NCI-H187 (cell line): ENCODE measurements around the gene GPR146.
"Not testable (repeated sequence)": the region's sequence is repeated elsewhere in the genome, so short reads cannot be mapped to it uniquely, and the experiment has no call there.

Experiments
- DNase-seq, 2 experiments: peaks; one replicate each; lab custom pipeline; 2025; lab: John Stamatoyannopoulos, UW

GPR146 gene

DNA sequence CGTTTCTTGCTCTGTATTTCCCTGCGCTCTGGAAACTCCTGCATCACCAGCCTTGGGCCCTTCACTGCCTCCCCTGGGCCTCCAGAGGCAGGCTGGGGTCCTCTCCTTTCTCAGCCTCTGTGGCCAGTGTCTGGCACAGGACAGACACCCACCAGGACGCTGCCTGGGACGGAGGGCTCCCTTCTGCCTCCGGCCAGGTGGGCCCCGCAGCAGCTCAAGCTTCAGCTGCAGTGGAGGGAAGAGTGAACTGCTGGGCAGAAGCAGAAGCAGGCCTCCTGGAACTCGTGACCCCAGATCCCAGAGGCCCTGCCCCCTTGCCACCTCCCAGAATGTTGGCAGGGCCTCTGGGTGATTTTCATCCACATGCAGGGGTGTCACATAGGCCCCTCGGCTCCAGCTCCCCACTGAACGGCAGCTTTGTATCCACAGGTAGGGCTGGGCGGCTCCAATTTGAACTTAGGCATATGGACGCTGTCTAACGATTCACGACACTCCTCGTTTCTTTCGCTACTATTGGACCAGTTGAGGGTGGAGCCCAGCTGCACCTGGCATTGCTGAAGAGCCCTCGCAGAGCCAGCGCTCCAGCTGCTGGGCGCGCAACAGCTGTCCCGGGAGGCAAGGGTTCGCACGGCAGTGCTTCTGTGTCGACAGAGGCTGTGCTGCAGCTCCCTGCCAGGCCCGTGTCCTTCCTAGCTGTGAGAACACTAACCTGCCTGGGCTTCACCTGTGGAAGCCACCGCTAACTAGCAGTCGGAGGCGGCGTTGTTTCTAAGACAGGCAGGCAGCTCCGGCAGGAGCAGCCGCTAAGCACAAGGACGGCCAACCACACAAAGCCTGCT lies 18.4 kb upstream of the GPR146 start:
- DNase-seq, result peak; percentile 79 to 84

DNA sequence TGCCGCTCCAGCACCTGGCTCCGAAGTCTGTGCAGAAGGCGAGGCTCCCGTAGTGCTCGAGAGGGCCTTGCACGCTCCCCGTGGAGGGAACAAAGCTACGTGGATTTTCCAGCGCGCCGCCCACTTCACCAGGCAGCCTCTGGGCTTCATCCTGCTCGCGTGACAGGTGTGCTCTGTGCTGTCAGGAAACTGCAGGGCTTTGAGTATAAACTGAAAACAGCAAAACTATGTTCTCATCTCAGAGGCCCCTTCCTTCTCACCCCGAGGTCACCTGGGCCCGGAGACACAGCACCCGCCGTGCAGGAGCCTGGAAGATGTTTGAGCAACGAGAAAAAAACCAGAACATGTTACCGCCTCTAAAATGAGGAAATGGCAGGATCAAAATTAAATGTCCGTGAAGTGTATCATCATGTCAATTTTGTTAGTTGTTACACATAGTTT lies 17.6 kb upstream of the GPR146 start:
- DNase-seq, result peak in 1 of 2 experiments; percentile 30

DNA sequence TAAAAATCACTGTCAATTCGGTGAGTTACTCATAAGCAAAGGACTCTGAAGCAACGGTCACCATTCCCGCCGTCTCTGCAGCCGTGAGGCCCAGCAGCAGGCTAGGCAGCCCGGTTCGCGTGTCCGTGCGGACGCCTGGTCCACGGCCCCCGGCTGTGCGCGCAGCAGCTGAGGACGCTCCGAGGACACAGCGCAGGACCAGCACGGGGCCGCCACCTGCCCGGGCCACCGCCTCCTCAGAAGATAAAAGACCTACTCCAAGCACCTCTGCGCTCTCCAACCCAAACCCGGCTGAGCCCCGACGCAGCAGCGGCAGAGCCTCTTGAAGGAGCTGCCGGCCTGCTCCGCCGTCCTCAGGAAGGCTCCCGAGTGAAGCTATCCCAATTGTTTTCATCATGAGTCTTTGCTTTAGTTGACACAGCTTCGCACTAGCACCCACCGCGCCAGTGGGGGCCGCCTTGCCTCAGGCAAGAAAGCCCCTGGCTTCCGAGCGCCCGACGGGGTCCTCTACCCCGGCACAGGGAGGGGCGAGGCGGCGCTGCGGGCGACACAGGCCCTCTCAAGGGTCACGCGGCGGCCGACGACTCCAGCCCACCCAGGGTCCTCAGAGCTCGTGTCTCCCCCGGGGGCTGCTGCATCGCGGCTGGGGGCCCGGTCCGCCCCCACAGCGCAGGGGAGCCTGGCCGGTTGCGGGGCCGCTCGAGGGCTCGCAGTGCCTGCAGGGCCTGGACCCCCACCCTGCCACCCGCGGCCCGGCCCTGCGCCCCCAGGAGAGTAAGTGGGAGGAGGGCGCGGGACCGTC lies 16.9 kb upstream of the GPR146 start:
- DNase-seq, result no peak

DNA sequence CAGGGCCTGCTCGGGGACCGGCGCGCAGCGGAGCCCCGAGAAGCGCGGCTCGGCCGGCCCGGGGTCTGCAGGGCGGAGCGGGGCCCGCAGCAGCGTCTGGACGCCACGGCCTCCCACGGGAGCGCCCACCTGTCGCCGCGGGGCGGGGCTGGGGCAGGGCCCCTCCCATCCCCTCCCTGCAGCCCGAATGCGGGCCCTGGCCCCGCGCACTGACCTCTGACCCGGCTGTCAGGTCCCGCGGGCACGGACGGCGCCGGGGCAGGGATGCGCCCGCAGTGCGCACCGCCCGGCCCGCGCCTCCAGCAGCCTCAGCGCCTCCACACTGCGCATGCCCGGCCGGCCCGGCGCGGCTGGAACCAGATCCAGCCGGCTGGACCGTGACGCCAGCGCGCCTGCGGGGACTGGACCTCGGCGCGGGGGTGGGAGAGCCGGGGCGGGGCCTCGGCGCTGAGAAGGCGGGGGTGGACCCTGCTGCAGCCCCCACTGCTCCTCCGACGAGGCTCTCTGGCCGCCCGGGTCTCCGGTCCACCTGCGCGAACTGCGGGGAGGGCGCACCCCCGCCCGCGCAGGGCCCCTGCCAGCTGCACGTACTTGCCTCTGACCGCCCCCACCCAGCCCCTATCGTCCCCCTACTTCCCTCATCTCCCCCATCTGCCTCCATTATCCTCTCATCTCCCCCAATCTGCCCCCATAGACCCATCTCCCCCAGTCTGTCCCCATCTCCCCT lies 16.1 kb upstream of the GPR146 start:
- peak; percentile 58 to 82 for DNase-seq

DNA sequence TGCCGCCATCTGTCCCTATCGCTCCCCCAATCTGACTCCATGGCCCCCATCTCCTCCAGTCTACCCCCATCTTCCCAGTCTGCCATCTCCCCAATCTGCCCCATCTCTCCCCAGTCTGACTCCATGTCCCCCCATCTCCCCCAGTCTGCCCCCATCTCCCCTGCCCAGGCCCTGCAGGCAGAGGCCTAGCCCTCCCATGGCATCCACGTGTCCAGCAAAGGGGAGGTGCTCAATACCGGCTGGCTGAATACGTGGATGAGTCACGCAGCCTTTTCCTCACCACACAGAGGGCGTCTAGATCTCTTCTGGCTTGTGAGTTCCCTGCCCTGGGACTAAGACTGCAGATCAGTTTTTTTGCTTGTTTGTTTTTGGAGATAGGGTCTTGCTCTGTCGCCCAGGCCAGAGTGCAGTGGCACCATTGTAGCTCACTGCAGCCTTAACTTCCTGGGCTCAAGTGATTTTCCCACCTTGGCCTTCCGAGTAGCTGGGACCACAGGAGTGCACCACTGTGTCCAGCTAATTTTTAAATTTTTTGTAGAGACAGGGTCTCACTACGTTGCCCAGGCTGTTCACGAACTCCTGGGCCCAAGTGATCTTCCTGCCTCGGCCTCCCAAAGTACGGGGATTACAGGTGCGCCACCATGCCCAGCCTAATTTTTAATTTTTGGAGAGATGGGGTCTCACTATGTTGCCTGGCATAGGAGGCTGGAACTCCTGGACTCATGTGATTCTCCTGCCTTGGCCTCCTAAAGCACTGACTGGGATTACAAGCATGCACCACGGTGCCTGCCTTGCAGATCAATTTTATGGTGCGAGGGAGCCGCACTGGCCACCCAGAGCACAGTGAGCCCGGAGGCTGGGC lies 15.3 kb upstream of the GPR146 start:
- no peak for DNase-seq

DNA sequence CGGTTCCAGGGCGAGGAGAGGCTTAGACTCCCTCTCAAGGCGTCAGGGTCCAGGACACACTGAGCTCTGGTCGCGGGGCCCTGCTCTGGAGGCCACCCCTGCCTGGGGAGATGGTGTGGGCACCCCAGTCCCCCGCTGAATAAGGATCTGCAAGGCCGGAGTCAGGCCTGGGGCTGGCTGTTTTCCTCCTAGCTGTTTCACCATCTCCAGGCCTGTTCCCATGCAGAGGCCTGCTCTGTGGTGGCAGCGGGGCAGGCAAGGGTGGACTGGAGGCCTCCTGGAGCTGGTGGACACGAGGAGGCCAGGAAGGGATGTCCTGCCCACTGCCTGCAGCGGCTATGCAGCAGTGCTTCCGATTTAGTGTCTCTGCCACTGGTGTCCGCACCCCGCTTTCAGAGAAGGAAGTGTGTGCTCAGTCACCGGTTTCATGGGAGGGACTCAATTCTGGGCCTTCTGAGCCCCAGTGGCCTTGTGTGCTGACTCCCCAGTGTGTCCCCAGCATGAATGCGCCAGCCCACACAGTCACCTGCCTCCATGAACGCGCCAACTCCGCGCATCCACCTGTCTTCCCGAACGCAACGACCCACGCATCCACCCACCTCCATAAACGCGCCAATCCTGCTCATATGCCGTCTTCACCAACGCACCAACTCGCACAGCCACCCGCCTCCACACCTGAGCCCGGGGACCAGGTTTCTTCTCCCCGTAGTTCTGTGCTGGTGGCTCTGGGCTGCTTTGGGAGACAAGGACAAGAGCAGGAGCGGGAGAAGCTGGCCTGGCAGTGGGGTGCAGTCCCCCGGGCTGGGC lies 14.5 kb upstream of the GPR146 start:
- DNase-seq, result no peak

DNA sequence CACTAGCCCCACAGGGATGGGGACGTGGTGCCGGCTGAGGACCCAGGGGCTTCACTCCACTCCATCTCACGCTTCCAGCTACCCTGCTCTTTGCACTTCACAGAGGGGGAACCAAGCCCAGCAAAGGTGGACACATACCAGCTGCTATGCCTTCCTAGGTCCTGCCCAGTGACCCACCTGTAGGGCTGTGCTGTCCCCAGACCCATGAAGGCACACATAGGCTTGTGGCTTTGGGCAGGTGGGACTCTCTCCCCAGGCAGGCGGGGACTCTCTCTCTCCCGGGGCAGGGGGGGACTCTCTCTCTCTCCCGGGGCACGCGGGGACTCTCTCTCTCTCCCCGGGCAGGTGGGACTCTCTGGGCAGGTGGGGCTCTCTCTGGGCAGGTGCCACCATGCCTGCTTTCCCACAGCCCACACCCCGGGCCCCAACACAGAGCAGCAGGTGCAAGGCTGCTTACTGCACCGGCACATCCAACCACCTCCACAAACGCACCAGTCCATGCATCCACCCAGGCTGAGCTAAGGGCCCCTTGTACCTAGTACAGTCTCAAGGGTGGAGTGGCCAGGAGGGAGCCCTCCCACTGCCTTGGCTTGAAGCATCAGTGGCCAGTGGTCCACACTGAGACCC lies 13.8 kb upstream of the GPR146 start:
- peak in 1 of 2 experiments; percentile 42 for DNase-seq

DNA sequence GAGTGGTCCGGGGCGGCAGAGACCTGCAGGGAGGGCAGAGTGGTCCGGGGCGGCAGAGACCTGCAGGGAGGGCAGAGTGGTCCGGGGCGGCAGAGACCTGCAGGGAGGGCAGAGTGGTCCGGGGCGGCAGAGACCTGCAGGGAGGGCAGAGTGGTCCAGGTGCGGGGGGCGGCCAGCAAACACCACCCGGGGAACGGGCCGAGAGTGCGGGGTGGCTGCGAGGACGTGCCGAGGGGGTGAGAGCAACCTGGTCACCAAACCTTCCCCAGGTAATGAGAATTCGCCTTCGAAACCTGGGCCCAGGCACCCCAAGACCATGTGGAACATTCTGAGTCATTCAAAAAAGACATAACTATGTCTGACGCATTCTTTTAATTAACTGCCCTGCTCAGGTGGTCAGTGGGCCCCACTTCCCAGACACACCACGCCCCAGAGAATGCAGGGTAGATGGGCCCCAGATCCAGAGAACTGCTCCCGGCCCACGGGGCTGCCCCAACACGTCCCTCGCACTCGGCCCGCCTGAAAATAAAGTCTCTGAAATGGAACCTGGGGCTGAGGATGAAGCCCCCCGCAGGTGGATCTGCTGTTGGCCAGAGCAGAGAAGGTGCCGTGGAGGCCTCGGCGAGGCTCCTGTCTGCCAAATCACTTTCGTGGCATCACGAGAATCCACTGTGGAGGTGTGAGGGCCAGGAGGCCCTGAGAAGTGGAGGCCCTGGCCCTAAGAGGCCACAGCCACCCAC lies 12.5 kb upstream of the GPR146 start:
- no peak for DNase-seq

DNA sequence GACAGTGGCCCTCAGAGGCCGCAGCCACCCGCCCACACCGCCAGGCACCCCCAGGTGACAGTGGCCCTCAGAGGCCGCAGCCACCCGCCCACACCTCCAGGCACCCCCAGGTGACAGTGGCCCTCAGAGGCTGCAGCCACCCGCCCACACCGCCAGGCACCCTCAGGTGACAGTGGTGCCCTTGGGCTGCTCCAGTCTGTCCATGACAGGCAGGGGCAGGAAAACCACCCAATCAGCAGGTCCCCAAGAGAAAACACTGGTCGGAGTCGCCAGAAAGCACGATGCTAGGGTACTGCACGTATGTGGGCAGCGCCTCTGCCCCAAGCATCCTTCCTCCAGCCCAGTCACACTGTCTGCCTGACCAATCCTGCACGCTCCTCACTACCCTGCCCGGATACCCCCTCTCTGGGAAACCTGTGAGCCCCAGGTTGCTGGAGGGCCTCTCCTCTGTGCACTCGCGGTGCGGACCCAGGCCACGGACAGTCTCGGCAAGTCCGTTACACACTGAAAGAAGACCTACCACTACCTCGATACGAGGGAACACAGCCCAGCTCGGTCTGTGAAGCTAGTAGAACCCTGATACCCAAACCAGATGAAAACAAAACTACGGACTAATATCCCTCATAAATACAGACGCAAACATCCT lies 11.7 kb upstream of the GPR146 start:
- DNase-seq, result no peak

DNA sequence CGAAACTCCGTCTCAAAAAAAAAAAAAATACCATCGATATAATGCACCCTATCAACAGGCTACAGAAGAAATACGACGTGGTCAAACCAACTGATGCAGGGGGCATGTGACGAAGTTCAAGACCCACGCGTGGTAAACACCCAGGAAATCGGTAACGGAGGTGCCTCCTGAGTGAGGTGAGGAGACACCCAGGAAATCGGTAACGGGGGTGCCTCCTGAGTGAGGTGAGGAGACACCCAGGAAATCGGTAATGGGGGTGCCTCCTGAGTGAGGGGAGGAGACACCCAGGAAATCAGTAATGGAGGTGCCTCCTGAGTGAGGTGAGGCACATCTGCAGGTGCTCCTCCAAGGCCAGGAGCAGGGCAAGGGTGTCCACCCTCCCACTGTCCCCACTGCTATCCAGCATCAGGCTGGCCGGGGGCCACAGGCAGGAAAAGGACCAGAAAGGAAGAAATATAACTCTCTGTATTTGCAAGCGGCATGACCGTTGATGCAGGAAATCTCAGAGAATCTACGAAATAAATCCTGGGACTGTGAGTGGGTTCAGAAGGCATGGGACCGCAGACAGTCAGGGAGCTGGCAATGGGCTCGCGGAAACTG lies 10.7 kb upstream of the GPR146 start:
- DNase-seq, result no peak

DNA sequence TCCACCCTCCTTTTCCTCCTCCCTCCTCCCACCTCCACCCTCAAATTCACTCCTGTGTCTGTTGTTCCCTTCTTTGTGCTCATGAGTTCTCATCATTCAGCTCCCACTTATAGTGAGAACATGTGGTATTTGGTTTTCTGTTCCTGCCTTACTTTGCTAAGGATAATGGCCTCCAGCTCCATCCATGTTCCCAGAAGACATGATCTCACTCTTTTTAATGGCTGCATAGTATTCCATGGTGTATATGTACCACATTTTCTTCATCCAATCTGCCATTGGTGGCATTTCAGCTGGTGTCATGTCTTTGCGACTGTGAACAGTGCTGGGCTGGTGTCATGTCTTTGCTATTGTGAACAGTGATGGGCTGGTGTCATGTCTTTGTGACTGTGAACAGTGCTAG lies 9.6 kb upstream of the GPR146 start:
- DNase-seq, result not testable (repeated sequence)

DNA sequence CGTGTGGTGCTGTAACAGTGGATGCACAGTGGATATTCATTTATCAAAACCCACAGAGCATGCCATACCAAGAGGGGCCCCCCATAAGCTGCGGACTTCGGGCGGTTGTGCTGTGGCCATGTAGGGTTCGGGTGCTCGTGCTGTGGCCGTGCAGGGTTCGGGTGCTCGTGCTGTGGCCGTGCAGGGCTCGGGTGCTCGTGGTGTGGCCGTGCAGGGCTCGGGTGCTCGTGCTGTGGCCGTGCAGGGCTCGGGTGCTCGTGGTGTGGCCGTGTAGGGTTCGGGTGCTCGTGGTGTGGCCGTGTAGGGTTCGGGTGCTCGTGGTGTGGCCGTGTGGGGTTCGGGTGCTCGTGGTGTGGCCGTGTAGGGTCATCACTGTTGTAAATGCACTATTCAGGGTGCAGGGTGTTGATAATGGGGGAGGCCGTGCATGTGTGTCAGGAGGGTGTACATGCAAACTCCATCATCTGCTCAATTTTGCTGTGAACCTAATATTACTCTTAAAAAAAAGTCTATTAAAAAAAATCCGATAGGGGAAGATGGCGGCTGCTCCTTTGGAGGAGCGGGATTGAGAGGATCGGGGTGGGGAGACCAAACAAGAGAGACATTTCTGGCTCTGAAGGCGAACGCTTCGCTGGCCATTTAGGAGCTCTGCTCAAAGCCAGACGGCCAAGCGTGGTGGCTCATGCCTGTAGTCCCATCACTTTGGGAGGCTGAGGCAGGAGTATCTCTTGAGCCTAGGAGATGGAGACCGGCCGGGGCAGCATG lies 8.0 kb upstream of the GPR146 start:
- not testable (repeated sequence) for DNase-seq

DNA sequence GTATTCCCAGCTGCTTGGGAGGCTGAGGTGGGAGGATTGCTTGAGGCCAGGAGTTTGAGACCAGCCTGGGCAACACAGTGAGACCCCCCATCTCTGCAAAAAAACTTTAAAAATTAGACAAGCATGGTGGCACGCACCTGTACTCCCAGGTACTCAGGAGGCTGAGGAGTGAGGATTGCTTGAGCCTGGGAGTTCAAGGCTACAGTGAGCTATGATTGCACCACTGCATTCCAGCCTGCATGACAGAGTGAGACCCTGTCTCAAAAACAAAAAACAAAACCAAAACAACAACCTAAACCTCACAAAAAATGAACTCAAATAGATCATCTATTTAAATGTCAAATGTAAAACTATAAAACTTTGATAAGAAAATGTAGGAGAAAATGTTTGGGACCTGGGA lies 4.1 kb upstream of the GPR146 start:
- not testable (repeated sequence) for DNase-seq

DNA sequence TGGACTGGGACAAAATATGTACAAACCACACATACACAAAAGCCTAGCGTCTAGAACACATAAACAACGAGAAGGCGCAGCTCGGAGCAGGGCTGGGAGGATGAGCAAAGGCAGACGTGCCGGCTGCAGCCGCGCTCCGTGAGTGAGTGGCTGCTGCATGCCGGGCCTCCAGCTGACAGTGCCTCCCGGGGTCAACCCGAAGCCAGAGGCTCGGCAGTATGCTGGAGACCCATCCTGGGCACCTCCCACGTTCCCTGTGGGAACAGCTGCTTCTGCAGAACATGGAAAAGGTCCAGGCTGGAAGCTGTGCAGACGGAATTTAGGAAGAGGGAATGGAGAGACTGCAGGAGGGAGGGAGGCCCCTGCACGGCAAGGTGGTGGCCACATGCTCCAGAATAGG lies 3.6 kb upstream of the GPR146 start:
- DNase-seq, result no peak

DNA sequence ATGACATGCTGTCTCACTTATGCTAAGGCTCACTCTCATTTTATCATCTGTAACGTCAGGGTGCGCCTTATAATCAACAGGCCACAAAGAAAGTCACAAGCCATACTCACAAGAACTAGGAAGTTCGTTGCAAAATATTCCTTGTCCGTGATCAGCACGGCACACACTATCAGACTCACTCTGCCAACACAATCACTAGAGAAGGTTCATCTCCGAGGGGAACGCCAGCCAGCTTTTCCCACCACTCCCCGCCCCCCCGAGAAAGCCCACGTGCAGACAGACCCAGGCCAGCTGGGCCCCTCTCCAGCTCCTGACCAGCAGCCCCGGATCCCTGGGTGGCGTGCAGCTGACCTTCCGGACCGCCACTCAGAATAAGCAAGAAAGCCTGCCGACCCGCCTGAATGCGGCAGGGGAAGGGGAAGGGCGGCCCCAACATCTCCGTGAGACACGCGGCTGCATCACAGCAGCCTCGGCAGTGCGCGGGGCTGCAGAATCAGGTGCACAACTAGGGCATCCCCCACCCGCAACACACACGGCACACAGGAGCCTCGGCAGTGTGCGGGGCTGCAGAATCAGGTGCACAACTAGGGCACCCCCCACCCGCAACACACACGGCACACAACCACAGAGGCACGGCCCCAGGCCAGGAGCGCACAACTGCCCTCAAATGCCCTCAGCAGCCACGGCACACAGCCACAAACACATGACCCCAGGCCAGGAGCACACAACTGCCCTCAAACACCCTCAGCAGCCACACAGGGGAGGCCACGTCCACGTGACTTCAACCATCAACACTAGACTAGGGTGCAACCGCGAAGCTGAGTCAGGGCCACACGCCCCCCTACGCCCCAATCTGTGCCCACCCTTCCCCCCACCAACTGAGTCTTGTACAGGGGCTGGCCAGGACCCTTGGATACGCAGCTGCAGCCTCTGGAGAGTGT lies 2.5 kb upstream of the GPR146 start:
- no peak for DNase-seq

DNA sequence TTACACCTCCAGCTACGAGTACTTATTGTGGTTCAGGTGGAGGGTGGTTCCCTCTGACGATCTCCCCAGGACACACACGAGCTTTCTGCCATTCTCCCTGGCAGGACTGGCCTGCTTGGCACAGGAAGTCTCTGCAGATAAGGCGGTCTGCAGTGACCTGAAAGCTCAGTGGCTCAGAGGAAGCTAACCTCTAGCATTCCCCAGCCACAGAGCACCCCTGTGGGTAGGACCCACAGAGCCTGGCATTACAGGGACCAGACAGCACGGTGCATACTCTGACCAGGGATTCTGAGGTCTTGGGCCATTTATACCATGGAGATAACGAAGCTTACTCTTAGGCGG lies 1.9 kb upstream of the GPR146 start:
- no peak for DNase-seq
